ENCODE data around the gene PRAME.

Gene PRAME

GRCh38 chr22:22548317-22548716 is 10.7 kb downstream of the PRAME start:
- Histone ChIP-seq H3K4me3 (no peak overlapping the region), H3K27ac (no peak overlapping the region)
- DNase-seq (ENCODE audit: low spot score) = no peak
- no peak for TF ChIP-seq CTCF (IDR thresholded peaks at IDR 0.05)

GRCh38 chr22:22547692-22548300 is 11.3 kb downstream of the PRAME start:
- Histone ChIP-seq H3K4me3 (no peak overlapping the region), H3K27ac (no peak overlapping the region)
- no peak for TF ChIP-seq CTCF (IDR thresholded peaks at IDR 0.05)
- DNase-seq (ENCODE audit: low spot score) = no peak

- no peak overlapping the region for H3K4me3 ChIP-seq
- DNase-seq (ENCODE audit: low spot score) = no peak
- H3K27ac ChIP-seq = no peak overlapping the region
- TF ChIP-seq CTCF (IDR thresholded peaks at IDR 0.05) = no peak
Observed at GRCh38 chr22:22547226-22547625, 11.8 kb downstream of the PRAME start.

- no peak for DNase-seq (ENCODE audit: low spot score)
- no peak for TF ChIP-seq CTCF (IDR thresholded peaks at IDR 0.05)
- no peak overlapping the region for H3K4me3 ChIP-seq
- H3K27ac ChIP-seq = no peak overlapping the region
Observed at GRCh38 chr22:22546490-22546889, 12.6 kb downstream of the PRAME start.

- DNase-seq (ENCODE audit: low spot score) = no peak
- Histone ChIP-seq H3K4me3 (no peak overlapping the region), H3K27ac (no peak overlapping the region)
- TF ChIP-seq CTCF (IDR thresholded peaks at IDR 0.05) = no peak
Observed at GRCh38 chr22:22545084-22545483, 14.0 kb downstream of the PRAME start.

GRCh38 chr22:22538226-22538989 is 20.7 kb downstream of the PRAME start:
- no peak for TF ChIP-seq CTCF (IDR thresholded peaks at IDR 0.05)

GRCh38 chr22:22536916-22537315 is 22.1 kb downstream of the PRAME start:
- no peak for DNase-seq (ENCODE audit: low spot score)
- TF ChIP-seq CTCF (IDR thresholded peaks at IDR 0.05) = no peak
- no peak overlapping the region for H3K4me3 ChIP-seq
- no peak overlapping the region for H3K27ac ChIP-seq

More at GRCh38 chr22:22538226-22538989, 20.7 kb downstream of the PRAME start:
- no peak overlapping the region for H3K4me3 ChIP-seq
- H3K27ac ChIP-seq = no peak overlapping the region
- no peak for DNase-seq (ENCODE audit: low spot score)

Measured in coronary artery (tissue), 2 donors.